Trophoblast cell (in vitro differentiated cells and primary cell): Measurements from ENCODE around the gene IFNA8.

Experiments
- DNase-seq, 2 donors: peaks; one replicate each; pipeline ENCODE4 v3.0.0-alpha.2; 2016
- H2AFZ ChIP-seq: 2 replicates; pipeline ENCODE4 v1.6.1; 2013; ENCODE audit warnings: low read length, moderate library complexity, mild to moderate bottlenecking; ENCODE audit not compliant: insufficient read depth, poor library complexity
- H2AK5ac ChIP-seq: 2 replicates; pipeline ENCODE4 v1.6.1; 2013; ENCODE audit warnings: mild to moderate bottlenecking, low read length
- H2BK120ac ChIP-seq: 2 replicates; pipeline ENCODE4 v1.6.1; 2013; ENCODE audit warnings: low read length, mild to moderate bottlenecking, moderate library complexity; ENCODE audit not compliant: insufficient read depth, poor library complexity
- H2BK12ac ChIP-seq: 2 replicates; pipeline ENCODE4 v1.6.1; 2013; ENCODE audit warnings: mild to moderate bottlenecking, low read length, moderate library complexity
- H2BK5ac ChIP-seq: 2 replicates; pipeline ENCODE4 v1.6.1; 2013; ENCODE audit warnings: low read length, low read depth, moderate library complexity, mild to moderate bottlenecking; ENCODE audit not compliant: poor library complexity
- H3K14ac ChIP-seq: 2 replicates; pipeline ENCODE4 v1.6.1; 2013; ENCODE audit warnings: mild to moderate bottlenecking, low read length
- H3K18ac ChIP-seq: 2 replicates; pipeline ENCODE4 v1.6.1; 2013; ENCODE audit warnings: mild to moderate bottlenecking, low read length
- H3K23ac ChIP-seq: 2 replicates; pipeline ENCODE4 v1.6.1; 2013; ENCODE audit warnings: low read length
- H3K27ac ChIP-seq: 2 replicates; pipeline ENCODE4 v1.5.1; 2013; ENCODE audit warnings: low read depth, mild to moderate bottlenecking, inconsistent platforms, low read length, moderate library complexity
- H3K27me3 ChIP-seq: 2 replicates; pipeline ENCODE4 v1.6.1; 2013; ENCODE audit warnings: inconsistent platforms, mild to moderate bottlenecking, low read length, moderate library complexity; ENCODE audit not compliant: insufficient read depth
- H3K36me3 ChIP-seq, 2 experiments: 1 replicate in 1 of 2; 2 replicates in 1 of 2; pipeline ENCODE4 v1.6.1; 2013; ENCODE audit warnings: low read length in 2 of 2, mild to moderate bottlenecking in 2 of 2, moderate library complexity in 1 of 2; ENCODE audit not compliant: insufficient read depth in 2 of 2, control insufficient read depth in 1 of 2
- H3K4ac ChIP-seq: 2 replicates; pipeline ENCODE4 v1.6.1; 2013; ENCODE audit warnings: low read depth, mild to moderate bottlenecking, low read length, moderate library complexity
- H3K4me1 ChIP-seq, 2 experiments: 1 replicate in 1 of 2; 2 replicates in 1 of 2; pipeline ENCODE4 v1.6.1; 2013; ENCODE audit warnings: low read length in 2 of 2, mild to moderate bottlenecking in 2 of 2, moderate library complexity in 1 of 2; ENCODE audit not compliant: insufficient read depth in 2 of 2, control insufficient read depth in 1 of 2
- H3K4me2 ChIP-seq: 2 replicates; pipeline ENCODE4 v1.6.1; 2013; ENCODE audit warnings: inconsistent platforms, mild to moderate bottlenecking, low read length, moderate library complexity
- H3K4me3 ChIP-seq: 2 replicates; pipeline ENCODE4 v1.5.1; 2013; ENCODE audit warnings: mild to moderate bottlenecking, low read depth, low read length, inconsistent platforms
- H3K79me1 ChIP-seq: one replicate; pipeline ENCODE4 v1.6.1; 2013; ENCODE audit warnings: low read length
- H3K79me2 ChIP-seq: 2 replicates; pipeline ENCODE4 v1.6.1; 2013; ENCODE audit warnings: low read length, mild to moderate bottlenecking; ENCODE audit not compliant: control insufficient read depth, insufficient read depth, poor library complexity
- H3K9ac ChIP-seq: 2 replicates; pipeline ENCODE4 v1.6.1; 2013; ENCODE audit warnings: mild to moderate bottlenecking, low read length
- H3K9me3 ChIP-seq: 2 replicates; pipeline ENCODE4 v1.6.1; 2013; ENCODE audit warnings: low read depth, mild to moderate bottlenecking, control low read depth, inconsistent platforms, low read length; ENCODE audit not compliant: insufficient read depth
- H4K12ac ChIP-seq: 2 replicates; pipeline ENCODE4 v1.6.1; 2013; ENCODE audit warnings: low read depth, mild to moderate bottlenecking, low read length, moderate library complexity
- H4K8ac ChIP-seq: 2 replicates; pipeline ENCODE4 v1.6.1; 2013; ENCODE audit warnings: low read depth, mild to moderate bottlenecking, low read length, moderate library complexity
- H4K91ac ChIP-seq: one replicate; pipeline ENCODE4 v1.6.1; 2013; ENCODE audit warnings: low read depth, mild to moderate bottlenecking, low read length, moderate library complexity
- WGBS: extraction: QIAGEN DNeasy Blood & Tissue Kit; methylation state at CpG from one replicate; pipeline ENCODE4 v1.1.7; 2013; ENCODE audit warnings: missing lambda C conversion rate; ENCODE audit not compliant: insufficient read length, insufficient coverage; ENCODE audit errors: extremely low coverage; 5-methylcytosine and 5-hydroxymethylcytosine counted together

Gene IFNA8

GRCh38 chr9:21392270-21392669, 16.6 kb upstream of the IFNA8 start:
- Histone ChIP-seq H3K9me3 (no peaks in the 10 kb centered on the region), H2BK12ac (no peak overlapping the region), H3K79me1 (no peaks in the 10 kb centered on the region), H2BK120ac (no peak overlapping the region), H2AFZ (no peak overlapping the region), H3K79me2 (no peaks in the 10 kb centered on the region), H3K18ac (no peak overlapping the region), H3K4me1 (no peaks in the 10 kb centered on the region), H4K91ac (no peak overlapping the region), H3K4me2 (no peak overlapping the region), H3K4me3 (no peak overlapping the region), H4K12ac (no peak overlapping the region), H3K14ac (no peak overlapping the region), H4K8ac (no peak overlapping the region), H3K23ac (no peak overlapping the region), H3K36me3 (no peaks in the 10 kb centered on the region), H2AK5ac (no peak overlapping the region), H3K4ac (no peak overlapping the region), H2BK5ac (no peak overlapping the region), H3K27ac (no peak overlapping the region), H3K9ac (no peak overlapping the region), H3K27me3 (no peaks in the 10 kb centered on the region)
- DNase-seq: peak; percentile 15 to 65
- WGBS: no CpG with 5 or more reads among the region's 6 CpGs

GRCh38 chr9:21395778-21396717, 12.9 kb upstream of the IFNA8 start:
- H3K79me1 ChIP-seq: no peaks in the 10 kb centered on the region
- H2BK12ac ChIP-seq: no peak overlapping the region
- H3K18ac ChIP-seq: no peak overlapping the region
- peak overlapping the region; percentile 68 for H2AFZ ChIP-seq
- H3K9ac ChIP-seq: peak overlapping the region; percentile 24
- no peaks in the 10 kb centered on the region for H3K79me2 ChIP-seq
- H2BK120ac ChIP-seq: no peak overlapping the region
- no peak overlapping the region for H3K23ac ChIP-seq
- H4K12ac ChIP-seq: peak overlapping the region; percentile 4
- H3K4me2 ChIP-seq: peak overlapping the region; percentile 86
- no peak overlapping the region for H3K27ac ChIP-seq
- WGBS: no CpG with 5 or more reads among the region's 40 CpGs
- H3K14ac ChIP-seq: no peak overlapping the region
- no peak overlapping the region for H3K4ac ChIP-seq
- H4K8ac ChIP-seq: peak overlapping the region; percentile 69
- no peaks in the 10 kb centered on the region for H3K4me1 ChIP-seq
- no peak overlapping the region for H2AK5ac ChIP-seq
- no peak overlapping the region for H2BK5ac ChIP-seq
- H4K91ac ChIP-seq: no peak overlapping the region
- no peaks in the 10 kb centered on the region for H3K9me3 ChIP-seq
- no peaks in the 10 kb centered on the region for H3K27me3 ChIP-seq
- H3K4me3 ChIP-seq: peak overlapping the region; percentile 72
- DNase-seq: peak; percentile 17 to 55
- H3K36me3 ChIP-seq: no peaks in the 10 kb centered on the region

GRCh38 chr9:21398955-21399489, 9.9 kb upstream of the IFNA8 start:
- H2BK12ac ChIP-seq: no peak overlapping the region
- H3K4me3 ChIP-seq: no peak overlapping the region
- H4K91ac ChIP-seq: no peak overlapping the region
- no peak overlapping the region for H2BK120ac ChIP-seq
- H3K79me1 ChIP-seq: no peaks in the 10 kb centered on the region
- no peak overlapping the region for H3K18ac ChIP-seq
- no peak for DNase-seq
- H2BK5ac ChIP-seq: no peak overlapping the region
- no peak overlapping the region for H3K27ac ChIP-seq
- no peaks in the 10 kb centered on the region for H3K27me3 ChIP-seq
- H3K14ac ChIP-seq: no peak overlapping the region
- H3K4ac ChIP-seq: no peak overlapping the region
- H2AFZ ChIP-seq: no peak overlapping the region
- no peaks in the 10 kb centered on the region for H3K79me2 ChIP-seq
- H3K23ac ChIP-seq: no peak overlapping the region
- H3K9me3 ChIP-seq: no peaks in the 10 kb centered on the region
- no peak overlapping the region for H3K9ac ChIP-seq
- no peak overlapping the region for H4K8ac ChIP-seq
- no peaks in the 10 kb centered on the region for H3K4me1 ChIP-seq
- WGBS: no CpG with 5 or more reads among the region's 5 CpGs
- no peak overlapping the region for H3K4me2 ChIP-seq
- no peaks in the 10 kb centered on the region for H3K36me3 ChIP-seq
- H2AK5ac ChIP-seq: no peak overlapping the region
- H4K12ac ChIP-seq: no peak overlapping the region

GRCh38 chr9:21399956-21400355, 9.0 kb upstream of the IFNA8 start:
- H3K9me3 ChIP-seq: no peaks in the 10 kb centered on the region
- H4K91ac ChIP-seq: no peak overlapping the region
- no peak overlapping the region for H3K23ac ChIP-seq
- no CpG with 5 or more reads among the region's 3 CpGs for WGBS
- H2BK120ac ChIP-seq: no peak overlapping the region
- no peak overlapping the region for H2BK12ac ChIP-seq
- no peak overlapping the region for H2AFZ ChIP-seq
- H3K4me2 ChIP-seq: no peak overlapping the region
- no peaks in the 10 kb centered on the region for H3K79me1 ChIP-seq
- no peak overlapping the region for H3K27ac ChIP-seq
- no peaks in the 10 kb centered on the region for H3K4me1 ChIP-seq
- H3K9ac ChIP-seq: no peak overlapping the region
- no peaks in the 10 kb centered on the region for H3K27me3 ChIP-seq
- H3K4me3 ChIP-seq: no peak overlapping the region
- no peak overlapping the region for H4K12ac ChIP-seq
- H3K14ac ChIP-seq: no peak overlapping the region
- H2AK5ac ChIP-seq: no peak overlapping the region
- no peaks in the 10 kb centered on the region for H3K79me2 ChIP-seq
- no peak for DNase-seq
- no peak overlapping the region for H4K8ac ChIP-seq
- H3K18ac ChIP-seq: no peak overlapping the region
- H3K4ac ChIP-seq: no peak overlapping the region
- H3K36me3 ChIP-seq: no peaks in the 10 kb centered on the region
- no peak overlapping the region for H2BK5ac ChIP-seq
